Lung (tissue), 12 donors: ENCODE measurements around the gene UNC45A. TPM values are rescaled to one million over a fixed set of nuclear protein-coding genes. Genes with fewer than 3 reads are reported as not detected.
"Not testable (repeated sequence)": the region's sequence is repeated elsewhere in the genome, so short reads cannot be mapped to it uniquely, and the experiment has no call there.

Source experiments
- ATAC-seq: fragments of 200-7000 bp; cut with Tn5 transposase; one replicate; pipeline ENCODE4 v1.9.1; 2020; ENCODE audit warnings: moderate number of reproducible peaks; ENCODE audit not compliant: insufficient read depth, low FRiP score
- DNase-seq, 3 donors: peaks; one replicate each; pipeline ENCODE4 v3.0.0-alpha.2; 2013 to 2017
- H3K27ac ChIP-seq, 2 donors: one replicate each; pipeline ENCODE4 v1.5.1; 2013; ENCODE audit warnings: mild to moderate bottlenecking in 2 of 2, moderate library complexity in 2 of 2, control low read depth in 1 of 2, inconsistent platforms in 1 of 2, low read depth in 1 of 2, low read length in 1 of 2
- H3K27me3 ChIP-seq, 3 donors: one replicate each; pipeline ENCODE4 v1.5.1; 2013; ENCODE audit warnings: low read length in 2 of 3; ENCODE audit not compliant: control insufficient read depth in 3 of 3, insufficient read depth in 3 of 3
- H3K36me3 ChIP-seq, 4 donors: one replicate each; pipeline ENCODE4 v1.5.1; 2013; ENCODE audit warnings: low read length in 4 of 4, mild to moderate bottlenecking in 1 of 4, moderate library complexity in 1 of 4; ENCODE audit not compliant: control insufficient read depth in 4 of 4, insufficient read depth in 4 of 4
- H3K4me1 ChIP-seq, 5 donors: one replicate each; pipeline ENCODE4 v1.5.1; 2013; ENCODE audit warnings: low read length in 5 of 5, mild to moderate bottlenecking in 2 of 5, moderate library complexity in 1 of 5; ENCODE audit not compliant: control insufficient read depth in 5 of 5, insufficient read depth in 5 of 5
- H3K4me3 ChIP-seq: one replicate; pipeline ENCODE4 v1.5.1; 2013; ENCODE audit warnings: mild to moderate bottlenecking, control low read depth, moderate library complexity
- H3K9ac ChIP-seq, 2 donors: one replicate each; pipeline ENCODE4 v1.5.1; 2013; ENCODE audit warnings: low read length in 2 of 2, control low read depth in 1 of 2; ENCODE audit not compliant: insufficient read depth in 1 of 2
- H3K9me3 ChIP-seq, 4 donors: one replicate each; pipeline ENCODE4 v1.5.1; 2013; ENCODE audit warnings: low read length in 3 of 4, mild to moderate bottlenecking in 1 of 4, moderate library complexity in 1 of 4; ENCODE audit not compliant: control insufficient read depth in 4 of 4, insufficient read depth in 3 of 4
- CTCF ChIP-seq: IDR thresholded peaks from 2 replicates; pipeline ENCODE4 v1.5.1; 2012; ENCODE audit warnings: mild to moderate bottlenecking; ENCODE audit errors: control extremely low read depth, extremely low read depth
- WGBS, 2 donors: extraction: QIAGEN DNeasy Blood & Tissue Kit; methylation state at CpG; one replicate each; pipeline ENCODE4 v1.1.7; 2013; 5-methylcytosine and 5-hydroxymethylcytosine counted together
- polyA plus RNA-seq, 2 donors: library from polyadenylated mRNA; stranded (reverse); fragments of 200-250 nt; gene quantifications; one replicate each; pipeline ENCODE4 v1.2.1, GENCODE V29; 2013
- total RNA-seq, 2 donors: library from RNA; depleted of rRNA in 1 of 2; stranded (reverse); fragments of >200 nt in 1 of 2; gene quantifications; one replicate each; pipeline ENCODE4 v1.2.1, GENCODE V29; 2014 to 2021
- donor health status: control.
- donor health status: control.
- donor health status: Bipolar disorder and iron deficiency.
- donor health status: healthy.
- donor health status: DM: yes; HTN: yes; CAD: no.

UNC45A gene
- total and polyA plus RNA-seq, 4 donors = 34.4 to 59.6 (median 53.3) TPM

GRCh38 chr15:90906181-90906849 lies 28.8 kb upstream of the UNC45A start:
- H3K36me3 ChIP-seq = peaks cover 10 to 51% (median 29%) of the 10 kb centered on the region in 4 donors
- H3K27ac ChIP-seq = no peak overlapping the region
- H3K9ac ChIP-seq = no peak overlapping the region
- 95 to 96% methylated on average over 11 of the region's 11 CpGs for WGBS, 2 donors
- no peak overlapping the region for H3K4me3 ChIP-seq
- ATAC-seq = no peak
- H3K4me1 ChIP-seq = peaks cover 0 to 10% (median 3%) of the 10 kb centered on the region in 5 donors
- no peaks in the 10 kb centered on the region for H3K27me3 ChIP-seq
- no peak for DNase-seq
- no peaks in the 10 kb centered on the region for H3K9me3 ChIP-seq
- TF ChIP-seq CTCF = no peak

GRCh38 chr15:90907051-90907660 lies 27.9 kb upstream of the UNC45A start:
- Histone ChIP-seq H3K9ac (no peak overlapping the region), H3K4me3 (no peak overlapping the region), H3K36me3 (peaks cover 16 to 60% (median 30%) of the 10 kb centered on the region in 4 donors), H3K27me3 (no peaks in the 10 kb centered on the region), H3K9me3 (no peaks in the 10 kb centered on the region), H3K27ac (no peak overlapping the region), H3K4me1 (peaks cover 0 to 8% (median 0%) of the 10 kb centered on the region in 5 donors)
- WGBS, 2 donors = 82 to 89% methylated on average over 15 of the region's 15 CpGs
- TF ChIP-seq CTCF = no peak
- DNase-seq (no peak), ATAC-seq (no peak)

- no peak for ATAC-seq
- H3K36me3 ChIP-seq = peaks cover 22 to 68% (median 34%) of the 10 kb centered on the region in 4 donors
- WGBS, 2 donors = 75 to 79% methylated on average over 9 of the region's 9 CpGs
- no peak overlapping the region for H3K27ac ChIP-seq
- no peak overlapping the region for H3K9ac ChIP-seq
- no peaks in the 10 kb centered on the region for H3K9me3 ChIP-seq
- H3K4me3 ChIP-seq = no peak overlapping the region
- peaks cover 0 to 8% (median 0%) of the 10 kb centered on the region in 5 donors for H3K4me1 ChIP-seq
- peak in 1 of 3 donors; percentile 37 for DNase-seq
- TF ChIP-seq CTCF = no peak
- H3K27me3 ChIP-seq = no peaks in the 10 kb centered on the region
These were observed 27.1 kb upstream of the UNC45A start for GRCh38 chr15:90907838-90908507.

- H3K9ac ChIP-seq, H3K4me1 ChIP-seq, H3K27me3 ChIP-seq, H3K9me3 ChIP-seq, DNase-seq, ATAC-seq, H3K4me3 ChIP-seq, H3K27ac ChIP-seq: not testable (repeated sequence)
- peaks cover 28 to 80% (median 35%) of the 10 kb centered on the region in 4 donors for H3K36me3 ChIP-seq
- 91 to 98% methylated on average over 9 to 11 of the region's 11 CpGs for WGBS, 2 donors
These were observed 25.6 kb upstream of the UNC45A start for GRCh38 chr15:90909449-90909848.
